SH-SY5Y (cell line): ENCODE measurements around the gene SIMC1.

Experiments
- GATA2 ChIP-seq: IDR thresholded peaks from 2 replicates; pipeline ENCODE4 v1.6.1; 2011; ENCODE audit warnings: mild to moderate bottlenecking, low read depth, low read length
- GATA3 ChIP-seq: IDR thresholded peaks from 2 replicates; pipeline ENCODE4 v1.6.1; 2011; ENCODE audit warnings: low read depth, mild to moderate bottlenecking, low read length, moderate library complexity

DNA sequence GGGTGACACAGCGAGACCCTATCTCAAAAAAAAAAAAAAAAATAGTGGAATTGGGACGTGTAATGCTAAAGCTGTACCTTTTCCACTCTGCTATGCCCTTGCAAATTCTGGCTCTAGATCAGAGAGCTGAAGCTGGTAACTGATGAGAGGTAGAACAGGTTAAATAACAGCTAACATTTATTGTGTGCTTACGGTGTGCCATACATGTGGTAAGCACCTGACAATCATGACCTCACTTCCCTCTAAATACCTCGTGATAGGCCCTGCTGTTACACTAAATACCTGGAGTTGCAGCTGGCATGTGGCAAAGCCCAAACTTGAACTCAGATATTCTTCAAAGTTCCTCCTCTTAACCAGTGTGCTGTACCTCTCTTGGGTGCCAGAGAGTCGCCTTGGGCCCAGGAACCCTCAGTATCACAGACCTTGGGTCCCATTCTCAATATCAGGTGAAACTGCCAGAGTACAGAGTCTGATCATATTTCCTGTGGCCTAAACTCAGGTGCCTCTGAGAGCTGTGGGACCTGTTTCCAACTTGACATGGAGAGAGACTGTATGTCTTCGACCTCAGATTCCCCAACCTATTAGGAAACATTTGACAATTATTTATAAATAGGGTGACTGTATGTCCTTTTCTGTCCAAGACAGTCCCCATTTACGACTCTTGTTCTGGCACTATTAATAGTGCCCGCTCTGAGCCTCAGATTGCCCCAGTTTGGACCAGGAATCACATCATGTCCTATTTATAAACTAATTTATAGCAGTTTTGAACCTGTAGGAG is 131.9 kb downstream of the SIMC1 start:
- TF ChIP-seq GATA2: no peak
- no peak for TF ChIP-seq GATA3
